ENCODE measurements around the gene AGBL4.

DNA sequence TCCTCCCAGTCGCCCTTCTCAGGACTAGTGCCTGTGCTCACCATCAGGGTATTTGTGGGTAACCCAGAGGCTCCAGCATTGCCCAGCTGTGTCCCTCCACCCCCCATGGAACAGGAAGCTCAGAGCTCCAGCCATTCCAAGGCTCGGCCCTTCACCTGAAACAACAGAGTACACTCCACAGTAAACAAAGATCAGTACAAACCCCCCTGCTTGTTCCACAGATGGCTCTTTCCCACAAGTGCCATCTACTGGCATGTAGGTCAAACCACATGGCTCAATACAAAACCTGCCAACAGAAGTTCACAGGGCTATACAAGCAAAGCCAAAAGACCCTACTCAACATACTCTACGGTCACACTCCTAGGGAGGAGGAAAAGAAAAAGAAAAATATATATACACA, 258.7 kb downstream of the AGBL4 start:
- TF ChIP-seq POLR2A (IDR thresholded peaks at IDR 0.05; ENCODE audit: low read depth, low read length) = no peak
- no peak for TF ChIP-seq POLR2AphosphoS5 (IDR thresholded peaks at IDR 0.05; ENCODE audit: low read depth, low read length)
- no peak for TF ChIP-seq TAF1 (IDR thresholded peaks at IDR 0.05; ENCODE audit: borderline replicate concordance, low read depth, low read length)

All from GM12892 (cell line).